Endothelial cell of umbilical vein (primary cell): ENCODE measurements around the gene INPP5E. TPM values are rescaled to one million over a fixed set of nuclear protein-coding genes. Genes with fewer than 3 reads are reported as not detected.

Experiments
- BruUV-seq: library from RNA; stranded (reverse); fragments of 400-500 nt; replicated peaks from 2 replicates; lab custom pipeline; 2021; lab: Mats Ljungman, UMichigan
- CTCF ChIA-PET: fragments of 300-600, 350-600 bp; sonication (Branson Sonifier 250); formaldehyde crosslinking; loops from one replicate; lab custom pipeline; 2021; ENCODE audit warnings: antibody characterized with exemption, inconsistent platforms; lab: Charles Lee
- POLR2A ChIA-PET: fragments of 300-600, 350-600 bp; sonication (Branson Sonifier 250); formaldehyde crosslinking; loops from one replicate; lab custom pipeline; 2021; ENCODE audit warnings: antibody characterized with exemption, inconsistent platforms; lab: Charles Lee
- DNase-seq: peaks from one replicate; pipeline ENCODE4 v3.0.0-alpha.2; 2011; ENCODE audit warnings: low read depth, low spot score
- FAIRE-seq: peaks from 2 replicates; lab custom pipeline; 2011; peaks lifted over from hg19 to GRCh38; lab: Jason Lieb, UNC
- H2AFZ ChIP-seq: 2 replicates; pipeline ENCODE4 v1.6.0; 2012; ENCODE audit warnings: low read depth, low read length, control low read depth, inconsistent platforms
- H3K27ac ChIP-seq: 2 replicates; pipeline ENCODE4 v1.5.1; 2011; ENCODE audit warnings: low read depth, mild to moderate bottlenecking, control low read depth, low read length, moderate library complexity; ENCODE audit not compliant: insufficient read depth
- H3K27me3 ChIP-seq, 2 experiments: 2 replicates each; pipeline versions ENCODE4 v1.6.0 to v1.6.1; 2011; ENCODE audit warnings: low read length in 2 of 2, mixed read lengths in 1 of 2; ENCODE audit not compliant: control insufficient read depth in 2 of 2, insufficient read depth in 2 of 2
- H3K36me3 ChIP-seq, 2 experiments: 2 replicates in 1 of 2; 3 replicates in 1 of 2; pipeline ENCODE4 v1.5.1; 2011; ENCODE audit warnings: low read length in 2 of 2, mild to moderate bottlenecking in 1 of 2, moderate library complexity in 1 of 2; ENCODE audit not compliant: control insufficient read depth in 2 of 2, insufficient read depth in 2 of 2; ENCODE audit errors: extremely low read depth in 1 of 2
- H3K4me1 ChIP-seq: 3 replicates; pipeline ENCODE4 v1.5.1; 2011; ENCODE audit warnings: mild to moderate bottlenecking, low read length; ENCODE audit not compliant: control insufficient read depth, insufficient read depth; ENCODE audit errors: extremely low read depth
- H3K4me2 ChIP-seq: 2 replicates; pipeline ENCODE4 v1.6.1; 2011; ENCODE audit warnings: low read length, control low read depth, mixed read lengths; ENCODE audit not compliant: insufficient read depth
- H3K4me3 ChIP-seq, 3 experiments: fragments of 200-600 bp in 1 of 3; sonication (generic), shearing (Covaris generic) in 1 of 3; replicated peaks in 1 of 3; 2 replicates each; pipeline ENCODE4 v1.5.1; 2011 to 2016; ENCODE audit warnings: control low read depth in 3 of 3, low read length in 3 of 3, mild to moderate bottlenecking in 2 of 3, inconsistent platforms in 1 of 3, low read depth in 1 of 3, moderate library complexity in 1 of 3; ENCODE audit not compliant: insufficient read depth in 1 of 3
- H3K79me2 ChIP-seq: 2 replicates; pipeline ENCODE4 v1.6.0; 2012; ENCODE audit warnings: low read length, inconsistent platforms; ENCODE audit not compliant: control insufficient read depth, insufficient read depth
- H3K9ac ChIP-seq: replicated peaks from 2 replicates; pipeline ENCODE3; 2011; ENCODE audit warnings: low read length, control low read depth; ENCODE audit not compliant: insufficient read depth; ENCODE audit errors: extremely low read depth
- H3K9me1 ChIP-seq: replicated peaks from 3 replicates; pipeline ENCODE4 v1.6.0; 2011; ENCODE audit warnings: mild to moderate bottlenecking, low read length; ENCODE audit not compliant: control insufficient read depth, insufficient read depth; ENCODE audit errors: extremely low read depth
- H3K9me3 ChIP-seq: replicated peaks from 2 replicates; pipeline ENCODE4 v1.5.1; 2012; ENCODE audit warnings: low read length, inconsistent platforms; ENCODE audit not compliant: control insufficient read depth, insufficient read depth
- H4K20me1 ChIP-seq: replicated peaks from 2 replicates; pipeline ENCODE3; 2011; ENCODE audit warnings: mild to moderate bottlenecking, low read length; ENCODE audit not compliant: control insufficient read depth, insufficient read depth; ENCODE audit errors: extremely low read depth
- CTCF ChIP-seq, 2 donors: IDR thresholded peaks; 1 replicate in 1 of 2; 2 replicates in 1 of 2; pipeline ENCODE4 v1.5.1; 2011; ENCODE audit warnings: low read length in 2 of 2, mild to moderate bottlenecking in 2 of 2, moderate library complexity in 2 of 2, control low read depth in 1 of 2, inconsistent platforms in 1 of 2, low read depth in 1 of 2; ENCODE audit not compliant: insufficient read depth in 1 of 2; ENCODE audit errors: extremely low read depth in 1 of 2
- EZH2 ChIP-seq: IDR thresholded peaks from 2 replicates; pipeline ENCODE4 v1.6.1; 2012; ENCODE audit warnings: borderline replicate concordance, low read depth, mild to moderate bottlenecking, moderate library complexity, low read length, inconsistent platforms; ENCODE audit not compliant: severe bottlenecking
- FOS ChIP-seq: IDR thresholded peaks from 2 replicates; pipeline ENCODE4 v1.6.1; 2011; ENCODE audit warnings: mild to moderate bottlenecking, low read length, moderate library complexity, borderline replicate concordance; ENCODE audit not compliant: insufficient read depth
- GATA2 ChIP-seq: IDR thresholded peaks from 2 replicates; pipeline ENCODE4 v1.7.0; 2011; ENCODE audit warnings: low read depth, mild to moderate bottlenecking, moderate library complexity, mixed read lengths, low read length; ENCODE audit not compliant: insufficient read length, insufficient read depth
- JUN ChIP-seq: IDR thresholded peaks from 2 replicates; pipeline ENCODE4 v1.6.1; 2011; ENCODE audit warnings: borderline replicate concordance, low read depth; ENCODE audit not compliant: insufficient read length, insufficient read depth
- MAX ChIP-seq: IDR thresholded peaks from 2 replicates; pipeline ENCODE4 v1.6.1; 2011; ENCODE audit not compliant: insufficient read depth, insufficient read length
- MYC ChIP-seq: IDR thresholded peaks from one replicate; pipeline ENCODE4 v1.6.1; 2011; ENCODE audit warnings: mild to moderate bottlenecking, low read depth, low read length
- POLR2A ChIP-seq: IDR thresholded peaks from 2 replicates; pipeline ENCODE4 v1.6.1; 2012; ENCODE audit warnings: low read depth, mild to moderate bottlenecking, control low read depth, low read length
- POLR2AphosphoS5 ChIP-seq: IDR thresholded peaks from 2 replicates; pipeline ENCODE4 v1.6.1; 2012; ENCODE audit warnings: low read depth, mild to moderate bottlenecking, control low read depth, low read length, moderate library complexity; ENCODE audit not compliant: insufficient read depth
- dilution Hi-C: fragments of 300-500 bp; cut with MboI; formaldehyde crosslinking; loops from one replicate; pipeline ENCODE4 v1.15.0; 2019; ENCODE audit warnings: low sequenced_read_pairs; ENCODE audit not compliant: extremely low pct_ligation_motif_present
- intact Hi-C: fragments of 100-400 bp; cut with micrococcal nuclease; formaldehyde crosslinking; loops from one replicate; pipeline ENCODE4 v1.10.0; 2022
- polyA plus RNA-seq, 4 experiments: library from polyadenylated mRNA; depleted of rRNA in 3 of 4; stranded (reverse) in 3 of 4; unstranded in 1 of 4; fragments of >200 nt; gene quantifications; 2 replicates each; pipeline versions ENCODE4 v1.2.1 to v1.2.3, GENCODE V29; 2011 to 2012; ENCODE audit warnings: missing spikeins in 1 of 4
- total RNA-seq: library from RNA; stranded (reverse); gene quantifications from 2 replicates; pipeline ENCODE4 v1.2.3, GENCODE V29; 2021

Gene INPP5E
- total and polyA plus RNA-seq, 2 donors (not counting 3 experiments of a cell fraction or from before 2014, with no cell fraction given) = 15.0 to 24.5 TPM

DNA sequence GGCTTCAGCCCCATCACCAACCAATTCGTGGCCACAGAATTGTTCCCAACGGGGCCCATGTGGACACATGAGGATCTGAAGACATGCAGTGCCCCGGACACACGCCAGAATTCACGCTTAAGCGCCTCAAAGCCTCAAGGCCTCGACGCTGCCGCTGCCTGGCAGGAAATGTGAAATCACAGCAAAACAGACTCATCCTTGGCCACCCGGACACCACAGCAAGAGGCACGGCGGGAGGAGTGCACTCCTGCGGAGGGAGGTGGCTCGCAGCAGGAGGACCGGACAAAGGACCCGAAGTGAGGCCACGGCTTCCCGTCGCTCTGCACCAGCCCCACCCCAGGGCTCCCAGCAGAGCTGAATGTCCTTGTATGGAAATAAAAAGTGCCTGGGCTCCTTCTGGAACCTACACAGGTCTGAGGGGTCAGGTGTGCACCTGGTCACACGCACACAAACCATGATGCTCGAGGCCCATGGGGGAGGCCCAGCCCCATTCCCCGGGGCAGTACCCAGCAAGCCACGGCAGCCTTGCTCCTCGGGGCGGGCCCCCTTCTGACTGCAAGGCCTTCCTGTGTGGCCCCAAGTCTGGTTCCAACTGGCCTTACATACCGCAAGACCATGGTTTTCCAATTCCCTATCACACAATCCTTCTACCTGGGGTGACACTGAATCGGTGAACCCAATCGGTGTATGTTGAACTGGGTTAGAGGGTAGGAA lies 33.2 kb upstream of the INPP5E start:
- TF ChIP-seq EZH2 (no peak), POLR2A (no peak), POLR2AphosphoS5 (no peak), FOS (no peak), JUN (no peak), GATA2 (no peak), CTCF (IDR thresholded peaks at IDR 0.05; ENCODE audit: extremely low read depth in 1 of 2, insufficient read depth in 1 of 2, low read depth in 1 of 2, low read length in 2 of 2) (no peak), MYC (no peak), MAX (no peak)
- intact Hi-C loops = no loop called here
- no peaks in the 10 kb centered on the region for H3K9me1 ChIP-seq
- no TSS peak for BruUV-seq
- H3K4me1 ChIP-seq = no peaks in the 10 kb centered on the region
- DNase-seq (no peak), FAIRE-seq (no peak)
- no peak overlapping the region for H3K27ac ChIP-seq
- dilution Hi-C loops = no loop called here
- H2AFZ ChIP-seq = no peak overlapping the region
- peaks cover 64% of the 10 kb centered on the region for H3K79me2 ChIP-seq
- no peaks in the 10 kb centered on the region for H3K9me3 ChIP-seq
- H3K4me2 ChIP-seq = no peak overlapping the region
- H3K9ac ChIP-seq = no peak overlapping the region
- POLR2A ChIA-PET = no interaction called here
- no peaks in the 10 kb centered on the region for H3K27me3 ChIP-seq
- CTCF ChIA-PET = no interaction called here
- H3K4me3 ChIP-seq = no peak overlapping the region
- no peaks in the 10 kb centered on the region for H4K20me1 ChIP-seq
- H3K36me3 ChIP-seq = peaks cover 34 to 88% of the 10 kb centered on the region in 2 experiments
